K562 (cell line): ENCODE measurements around the gene PRKAG2. TPM values are rescaled to one million over a fixed set of nuclear protein-coding genes. Genes with fewer than 3 reads are reported as not detected.

ENCODE experiments used
- BRD9 ChIP-seq: fragments of 450-650 bp; IDR thresholded peaks from 2 replicates; pipeline ENCODE4 v1.6.1; 2018; ENCODE audit warnings: low read depth; ENCODE audit not compliant: partially characterized antibody
- FOS ChIP-seq: IDR thresholded peaks from 3 replicates; pipeline ENCODE4 v1.6.1; 2011; ENCODE audit not compliant: insufficient read length; ENCODE audit errors: extremely low read depth
- MCM2 ChIP-seq: fragments of 450-650 bp; IDR thresholded peaks from 2 replicates; pipeline ENCODE4 v1.6.1; 2017; ENCODE audit warnings: low read depth, mild to moderate bottlenecking
- NFRKB ChIP-seq: fragments of 450-650 bp; IDR thresholded peaks from 2 replicates; pipeline ENCODE4 v1.6.1; 2016; ENCODE audit warnings: low read depth
- NR2C1 ChIP-seq, 2 experiments: fragments of 450-650 bp; IDR thresholded peaks; 2 replicates each; pipeline ENCODE4 v1.6.1; 2017; ENCODE audit warnings: mild to moderate bottlenecking in 2 of 2, antibody characterized with exemption in 1 of 2, inconsistent platforms in 1 of 2, missing compliant biosample characterization in 1 of 2, missing genetic modification characterization in 1 of 2
- PCBP2 ChIP-seq: fragments of 200-400 bp; formaldehyde crosslinking; IDR thresholded peaks from 2 replicates; pipeline ENCODE4 v1.6.1; 2018; ENCODE audit warnings: low read length, low read depth, mild to moderate bottlenecking, moderate library complexity; ENCODE audit not compliant: poor library complexity, severe bottlenecking
- RBM39 ChIP-seq: fragments of 200-400 bp; formaldehyde crosslinking; optimal IDR thresholded peaks from 2 replicates; pipeline ENCODE3; 2018; ENCODE audit warnings: low read depth, low read length
- SIN3A ChIP-seq, 2 experiments: fragments of 150-350 bp in 1 of 2; IDR thresholded peaks; 2 replicates each; pipeline ENCODE4 v1.6.1; 2011 to 2016; ENCODE audit warnings: borderline replicate concordance in 2 of 2, low read depth in 2 of 2, low read length in 2 of 2, mild to moderate bottlenecking in 2 of 2, moderate library complexity in 2 of 2; ENCODE audit not compliant: control insufficient read depth in 1 of 2
- SMAD4 ChIP-seq: fragments of 250-450 bp; sonication (Bioruptor Pico); conservative IDR thresholded peaks from 2 replicates; pipeline ENCODE4 v1.8.0; 2021; ENCODE audit warnings: inconsistent platforms, mild to moderate bottlenecking, moderate library complexity
- SNIP1 ChIP-seq: fragments of 450-650 bp; IDR thresholded peaks from 2 replicates; pipeline ENCODE4 v1.7.1; 2017; ENCODE audit warnings: low read depth, mild to moderate bottlenecking
- SRSF7 ChIP-seq: fragments of 200-400 bp; formaldehyde crosslinking; optimal IDR thresholded peaks from 2 replicates; pipeline ENCODE3; 2017; ENCODE audit warnings: mild to moderate bottlenecking, low read depth, low read length
- SRSF9 ChIP-seq: fragments of 200-400 bp; formaldehyde crosslinking; IDR thresholded peaks from 2 replicates; pipeline ENCODE4 v1.6.1; 2017; ENCODE audit warnings: low read depth, low read length, borderline replicate concordance
- TAF1 ChIP-seq: IDR thresholded peaks from 2 replicates; pipeline ENCODE4 v1.6.1; 2011; ENCODE audit warnings: mild to moderate bottlenecking, low read length, moderate library complexity; ENCODE audit not compliant: insufficient read depth, control insufficient read depth, severe bottlenecking; ENCODE audit errors: extremely low read depth
- TAF7 ChIP-seq: fragments of 450-650 bp; IDR thresholded peaks from 2 replicates; pipeline ENCODE4 v1.6.1; 2016; ENCODE audit warnings: missing genetic modification characterization, missing compliant biosample characterization
- TGIF2 ChIP-seq: sonication (generic); formaldehyde crosslinking; IDR thresholded peaks from 2 replicates; pipeline ENCODE4 v1.8.1; 2022; ENCODE audit warnings: mild to moderate bottlenecking, missing genetic modification reagents, moderate library complexity
- ZBTB8A ChIP-seq: fragments of 450-650 bp; IDR thresholded peaks from 2 replicates; pipeline ENCODE4 v1.6.1; 2018; ENCODE audit warnings: mild to moderate bottlenecking, moderate library complexity; ENCODE audit not compliant: partially characterized antibody
- ZNF436 ChIP-seq: fragments of 250-450, 450-650 bp; sonication (Bioruptor Pico); formaldehyde crosslinking; IDR thresholded peaks from 2 replicates; pipeline ENCODE4 v1.7.0; 2020; ENCODE audit warnings: mild to moderate bottlenecking
- ZNF695 ChIP-seq: fragments of 450-650 bp; formaldehyde crosslinking; IDR thresholded peaks from 2 replicates; pipeline ENCODE4 v1.4.0; 2020; ENCODE audit warnings: mild to moderate bottlenecking, moderate library complexity
- polyA plus RNA-seq, 8 experiments: library from polyadenylated mRNA; depleted of rRNA in 4 of 8; stranded (reverse) in 5 of 8; unstranded in 3 of 8; fragments of >200 nt; fragmentation: Nextera tagmentation in 2 of 8; fragmentation: Illumina TruSeq in 1 of 8; extraction: Ambion mirVana in 2 of 8; extraction: Trizol in 1 of 8; gene quantifications; 2 replicates each; pipeline versions ENCODE4 v1.2.1 to v1.2.3, GENCODE V29; 2011 to 2014; ENCODE audit warnings: inconsistent platforms in 1 of 8, missing spikeins in 1 of 8
- total RNA-seq, 7 experiments: library from RNA; depleted of rRNA in 6 of 7; stranded (reverse); fragments of >200 nt in 6 of 7; fragmentation: Illumina TruSeq in 2 of 7; extraction: Trizol in 2 of 7; gene quantifications; 2 replicates each; pipeline versions ENCODE4 v1.2.1 to v1.2.3, GENCODE V29; 2011 to 2021; ENCODE audit warnings: low replicate concordance in 1 of 7
- TF ChIP-seq, protein P1 (sequence below): sonication (generic); formaldehyde crosslinking; IDR thresholded peaks from 2 replicates; pipeline ENCODE4 v1.8.0; 2023; ENCODE audit warnings: mild to moderate bottlenecking, missing genetic modification reagents
- TF ChIP-seq, protein P2 (sequence below), 2 experiments: fragments of 450-650 bp; IDR thresholded peaks; 2 replicates each; pipeline ENCODE4 v1.6.1; 2016
- TF ChIP-seq, protein P3 (sequence below): fragments of 250-450 bp; sonication (Bioruptor Pico); IDR thresholded peaks from 2 replicates; pipeline ENCODE4 v1.8.0; 2022; ENCODE audit warnings: inconsistent platforms
- TF ChIP-seq, protein P4 (sequence below): fragments of 450-650 bp; formaldehyde crosslinking; IDR thresholded peaks from 2 replicates; pipeline ENCODE4 v1.4.0; 2022; ENCODE audit warnings: missing genetic modification characterization

PRKAG2 gene
- total and polyA plus RNA-seq, 9 of the 15 experiments (the other 6 are each of a cell fraction or from before 2014, with no cell fraction given), result 0.99 to 5.6 (median 3.3) TPM

DNA sequence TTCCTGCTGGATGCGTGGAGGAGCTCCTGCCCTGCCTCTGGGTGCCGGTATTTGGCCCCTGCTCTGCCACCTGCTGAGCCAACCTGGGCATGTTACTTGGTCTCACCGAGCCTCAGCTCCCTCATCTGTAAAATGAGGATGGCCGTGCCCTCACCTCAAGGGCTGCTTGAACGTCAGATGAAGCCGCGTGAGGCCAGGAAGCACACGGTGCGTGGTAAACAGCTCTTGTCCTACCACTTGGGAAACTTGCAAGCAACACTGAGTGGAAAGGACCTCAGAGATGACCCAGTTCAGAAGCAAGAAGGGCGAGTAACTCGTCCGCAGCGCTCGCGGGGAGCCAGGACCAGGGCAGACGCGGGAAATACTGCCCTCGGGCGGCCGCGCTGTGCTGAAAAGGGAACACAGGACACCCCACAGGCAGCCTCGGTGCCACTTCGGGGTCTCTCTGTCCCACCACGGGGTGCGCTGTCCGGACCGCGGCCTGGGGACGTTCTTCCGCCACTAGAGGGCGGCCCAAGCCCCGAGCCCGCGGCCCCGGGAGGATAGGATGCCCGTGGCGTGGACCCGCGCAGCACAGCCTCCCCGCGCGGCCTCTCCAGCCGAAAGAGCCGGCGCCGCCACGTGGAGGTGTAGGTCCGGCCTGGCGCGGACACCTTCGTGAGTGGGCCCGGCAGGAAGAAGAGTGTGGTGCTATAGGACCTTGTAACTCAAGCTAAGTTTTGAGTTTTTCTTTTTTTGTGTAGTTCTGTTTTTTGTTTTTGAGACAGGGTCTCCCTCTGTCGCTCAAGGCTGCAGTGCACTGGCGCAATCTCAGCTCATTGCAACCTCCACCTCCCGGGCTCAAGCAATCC is 94.1 kb downstream of the PRKAG2 start (continued):
- TF ChIP-seq, protein P1, sequence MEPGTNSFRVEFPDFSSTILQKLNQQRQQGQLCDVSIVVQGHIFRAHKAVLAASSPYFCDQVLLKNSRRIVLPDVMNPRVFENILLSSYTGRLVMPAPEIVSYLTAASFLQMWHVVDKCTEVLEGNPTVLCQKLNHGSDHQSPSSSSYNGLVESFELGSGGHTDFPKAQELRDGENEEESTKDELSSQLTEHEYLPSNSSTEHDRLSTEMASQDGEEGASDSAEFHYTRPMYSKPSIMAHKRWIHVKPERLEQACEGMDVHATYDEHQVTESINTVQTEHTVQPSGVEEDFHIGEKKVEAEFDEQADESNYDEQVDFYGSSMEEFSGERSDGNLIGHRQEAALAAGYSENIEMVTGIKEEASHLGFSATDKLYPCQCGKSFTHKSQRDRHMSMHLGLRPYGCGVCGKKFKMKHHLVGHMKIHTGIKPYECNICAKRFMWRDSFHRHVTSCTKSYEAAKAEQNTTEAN (CRISPR knock-in tag), result no peak
- TF ChIP-seq TAF7 (tag) (no peak), NR2C1 (IDR thresholded peaks at IDR 0.05) (no peak), NR2C1 (tag; IDR thresholded peaks at IDR 0.05) (no peak), ZBTB8A (no peak), PCBP2 (no peak), FOS (no peak), SIN3A (IDR thresholded peaks at IDR 0.05; ENCODE audit: borderline replicate concordance in 2 of 2, control insufficient read depth in 1 of 2, low read depth in 2 of 2, low read length in 2 of 2) (no peak), SNIP1 (no peak), NFRKB (no peak), TGIF2 (CRISPR knock-in tag) (no peak), SMAD4 (CRISPR knock-in tag) (0 out of 2 replicates have a peak, but pooled peaks have one; percentile 36), TAF1 (no peak), ZNF436 (CRISPR knock-in tag) (no peak), SRSF7 (no peak), MCM2 (no peak), BRD9 (no peak), ZNF695 (CRISPR knock-in tag) (no peak), SRSF9 (no peak), RBM39 (no peak)
- TF ChIP-seq, protein P2, sequence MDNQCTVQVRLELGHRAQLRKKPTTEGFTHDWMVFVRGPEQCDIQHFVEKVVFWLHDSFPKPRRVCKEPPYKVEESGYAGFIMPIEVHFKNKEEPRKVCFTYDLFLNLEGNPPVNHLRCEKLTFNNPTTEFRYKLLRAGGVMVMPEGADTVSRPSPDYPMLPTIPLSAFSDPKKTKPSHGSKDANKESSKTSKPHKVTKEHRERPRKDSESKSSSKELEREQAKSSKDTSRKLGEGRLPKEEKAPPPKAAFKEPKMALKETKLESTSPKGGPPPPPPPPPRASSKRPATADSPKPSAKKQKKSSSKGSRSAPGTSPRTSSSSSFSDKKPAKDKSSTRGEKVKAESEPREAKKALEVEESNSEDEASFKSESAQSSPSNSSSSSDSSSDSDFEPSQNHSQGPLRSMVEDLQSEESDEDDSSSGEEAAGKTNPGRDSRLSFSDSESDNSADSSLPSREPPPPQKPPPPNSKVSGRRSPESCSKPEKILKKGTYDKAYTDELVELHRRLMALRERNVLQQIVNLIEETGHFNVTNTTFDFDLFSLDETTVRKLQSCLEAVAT (IDR thresholded peaks at IDR 0.05), result no peak
- TF ChIP-seq, protein P3, sequence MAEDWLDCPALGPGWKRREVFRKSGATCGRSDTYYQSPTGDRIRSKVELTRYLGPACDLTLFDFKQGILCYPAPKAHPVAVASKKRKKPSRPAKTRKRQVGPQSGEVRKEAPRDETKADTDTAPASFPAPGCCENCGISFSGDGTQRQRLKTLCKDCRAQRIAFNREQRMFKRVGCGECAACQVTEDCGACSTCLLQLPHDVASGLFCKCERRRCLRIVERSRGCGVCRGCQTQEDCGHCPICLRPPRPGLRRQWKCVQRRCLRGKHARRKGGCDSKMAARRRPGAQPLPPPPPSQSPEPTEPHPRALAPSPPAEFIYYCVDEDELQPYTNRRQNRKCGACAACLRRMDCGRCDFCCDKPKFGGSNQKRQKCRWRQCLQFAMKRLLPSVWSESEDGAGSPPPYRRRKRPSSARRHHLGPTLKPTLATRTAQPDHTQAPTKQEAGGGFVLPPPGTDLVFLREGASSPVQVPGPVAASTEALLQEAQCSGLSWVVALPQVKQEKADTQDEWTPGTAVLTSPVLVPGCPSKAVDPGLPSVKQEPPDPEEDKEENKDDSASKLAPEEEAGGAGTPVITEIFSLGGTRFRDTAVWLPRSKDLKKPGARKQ, result no peak
- TF ChIP-seq, protein P4, sequence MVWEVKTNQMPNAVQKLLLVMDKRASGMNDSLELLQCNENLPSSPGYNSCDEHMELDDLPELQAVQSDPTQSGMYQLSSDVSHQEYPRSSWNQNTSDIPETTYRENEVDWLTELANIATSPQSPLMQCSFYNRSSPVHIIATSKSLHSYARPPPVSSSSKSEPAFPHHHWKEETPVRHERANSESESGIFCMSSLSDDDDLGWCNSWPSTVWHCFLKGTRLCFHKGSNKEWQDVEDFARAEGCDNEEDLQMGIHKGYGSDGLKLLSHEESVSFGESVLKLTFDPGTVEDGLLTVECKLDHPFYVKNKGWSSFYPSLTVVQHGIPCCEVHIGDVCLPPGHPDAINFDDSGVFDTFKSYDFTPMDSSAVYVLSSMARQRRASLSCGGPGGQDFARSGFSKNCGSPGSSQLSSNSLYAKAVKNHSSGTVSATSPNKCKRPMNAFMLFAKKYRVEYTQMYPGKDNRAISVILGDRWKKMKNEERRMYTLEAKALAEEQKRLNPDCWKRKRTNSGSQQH (CRISPR knock-in tag), result no peak
